Fibroblast of lung (primary cell): ENCODE measurements around the gene GSK3A.

ENCODE experiments used
- CTCF ChIP-seq, 2 donors: IDR thresholded peaks in 1 of 2; conservative IDR thresholded peaks in 1 of 2; 1 replicate in 1 of 2; 2 replicates in 1 of 2; pipeline ENCODE4 v1.5.1; 2011 to 2012; ENCODE audit warnings: low read length in 2 of 2, control low read depth in 1 of 2, inconsistent platforms in 1 of 2, low read depth in 1 of 2, mild to moderate bottlenecking in 1 of 2
- EZH2 ChIP-seq: IDR thresholded peaks from 2 replicates; pipeline ENCODE4 v1.5.1; 2012; ENCODE audit warnings: low read length, control low read depth, mild to moderate bottlenecking; ENCODE audit errors: missing control alignments

DNA sequence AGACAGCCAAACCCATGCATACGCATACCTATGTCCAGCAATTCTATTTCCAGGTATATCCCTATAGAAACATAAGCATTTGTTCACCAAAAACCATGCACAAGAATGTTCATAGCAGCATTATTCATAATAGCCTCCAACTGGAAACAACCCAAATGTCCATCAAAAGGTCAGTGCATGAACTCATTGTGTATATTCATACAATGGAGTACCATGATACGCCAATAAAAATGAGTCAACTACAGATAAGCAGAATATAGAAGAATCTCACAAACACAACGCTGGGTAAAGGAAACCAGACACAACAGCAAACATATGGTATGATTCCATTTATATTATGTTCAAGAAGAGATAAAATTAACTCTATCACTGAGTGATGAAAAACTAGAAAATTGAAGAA, 48.7 kb downstream of the GSK3A start:
- TF ChIP-seq CTCF (conservative IDR thresholded peaks at IDR 0.05 in 1 of 2, IDR thresholded peaks at IDR 0.05 in 1 of 2; ENCODE audit: low read depth in 1 of 2, low read length in 2 of 2) = no peak
- no peak for TF ChIP-seq EZH2
